ENCODE data around the gene H2AZ2.
A peak's percentile ranks its signal among the peaks of the same experiment; 100 is the strongest.
"Not testable (repeated sequence)": the region's sequence is repeated elsewhere in the genome, so short reads cannot be mapped to it uniquely, and the experiment has no call there.

H2AZ2 gene

GRCh38 chr7:44811093-44811492 is 36.8 kb downstream of the H2AZ2 start:
- no peak for DNase-seq

- no peak for DNase-seq
Measured at GRCh38 chr7:44808914-44809393, 38.9 kb downstream of the H2AZ2 start.

- DNase-seq: no peak
Measured at GRCh38 chr7:44805950-44806349, 41.9 kb downstream of the H2AZ2 start.

- not testable (repeated sequence) for DNase-seq
Measured at GRCh38 chr7:44803828-44804519, 43.9 kb downstream of the H2AZ2 start.

GRCh38 chr7:44802418-44803025 is 45.4 kb downstream of the H2AZ2 start:
- no peak for DNase-seq

- DNase-seq: no peak
Measured at GRCh38 chr7:44801890-44802289, 46.0 kb downstream of the H2AZ2 start.

GRCh38 chr7:44799939-44800338 is 47.9 kb downstream of the H2AZ2 start:
- DNase-seq: no peak

GRCh38 chr7:44798649-44799305 is 49.1 kb downstream of the H2AZ2 start:
- DNase-seq: no peak

GRCh38 chr7:44797329-44798258 is 50.3 kb downstream of the H2AZ2 start:
- peak; percentile 67 for DNase-seq

GRCh38 chr7:44796504-44797328 is 51.2 kb downstream of the H2AZ2 start, which contains the start of gene PPIA:
TSS of gene PPIA (plus strand) at chr7:44796681. CDS start at chr7:44796725, 44 bp downstream.
- peak; percentile 96 for DNase-seq

GRCh38 chr7:44796034-44796503 is 51.8 kb downstream of the H2AZ2 start:
- DNase-seq: no peak

- no peak for DNase-seq
Measured at GRCh38 chr7:44794331-44794730, 53.6 kb downstream of the H2AZ2 start.

GRCh38 chr7:44793919-44794318 is 54.0 kb downstream of the H2AZ2 start:
- no peak for DNase-seq

GRCh38 chr7:44791278-44792219 is 56.3 kb downstream of the H2AZ2 start:
- no peak for DNase-seq

- DNase-seq: no peak
Measured at GRCh38 chr7:44789990-44790389, 57.9 kb downstream of the H2AZ2 start.

- no peak for DNase-seq
Measured at GRCh38 chr7:44787762-44788161, 60.1 kb downstream of the H2AZ2 start.

GRCh38 chr7:44787041-44787440 is 60.8 kb downstream of the H2AZ2 start:
- no peak for DNase-seq

- not testable (repeated sequence) for DNase-seq
Measured at GRCh38 chr7:44785218-44785617, 62.7 kb downstream of the H2AZ2 start.

GRCh38 chr7:44784364-44784763 is 63.5 kb downstream of the H2AZ2 start:
- no peak for DNase-seq

- no peak for DNase-seq
Measured at GRCh38 chr7:44783407-44783806, 64.5 kb downstream of the H2AZ2 start.

- no peak for DNase-seq
Measured at GRCh38 chr7:44782460-44782859, 65.4 kb downstream of the H2AZ2 start.

Measured in GDM1 (cell line).